Stimulated activated CD8-positive, alpha-beta memory T cell treated with anti-CD3 and anti-CD28 coated beads, Interleukin-2, amount 100 ng/mL, for 1 hour (primary cell): ENCODE results near the gene VEGFA.

Experiments used
- DNase-seq, 2 donors: peaks; one replicate each; pipeline ENCODE4 v3.0.0-alpha.2; 2020; ENCODE audit warnings: low read depth in 2 of 2

The VEGFA gene

DNA sequence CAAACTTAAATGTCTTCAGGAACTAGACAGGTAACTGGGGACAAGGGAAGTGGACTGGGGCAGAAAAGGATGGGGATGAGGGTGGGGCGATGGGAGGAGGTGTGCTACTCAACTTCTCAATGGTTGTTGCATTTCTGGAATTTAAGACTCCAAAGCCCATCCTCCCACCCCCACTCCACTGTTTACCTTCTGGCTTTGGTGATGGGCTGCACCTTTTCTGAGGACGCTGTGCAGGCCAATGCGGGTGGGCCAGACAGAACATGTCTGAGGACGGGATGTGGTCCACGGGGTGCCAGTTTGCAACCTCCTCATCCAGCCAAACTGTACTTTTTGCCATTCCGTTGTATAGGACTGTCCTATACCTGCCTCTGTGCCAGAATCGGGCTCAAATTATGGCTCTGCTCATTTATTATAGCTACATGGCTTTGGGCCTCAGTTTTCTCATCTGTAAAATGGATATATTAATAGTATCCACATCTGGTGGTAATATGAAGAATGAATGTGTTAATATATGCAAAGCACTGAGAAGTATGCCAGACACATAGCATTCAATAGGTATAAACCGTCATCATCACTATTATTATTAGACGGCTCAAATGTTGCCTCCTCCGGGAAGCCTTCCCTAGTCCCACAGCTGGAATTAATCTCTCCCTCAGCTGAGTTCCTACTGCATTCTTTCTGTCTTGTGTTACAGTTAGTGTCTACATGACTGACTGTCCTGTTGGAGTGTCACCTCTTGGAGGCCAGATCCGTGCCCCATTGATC, 31.0 kb upstream of the VEGFA start:
- no peak for DNase-seq

- DNase-seq = no peak
Measured at GRCh38 chr6:43739642-43740091, 30.3 kb upstream of the VEGFA start.

DNA sequence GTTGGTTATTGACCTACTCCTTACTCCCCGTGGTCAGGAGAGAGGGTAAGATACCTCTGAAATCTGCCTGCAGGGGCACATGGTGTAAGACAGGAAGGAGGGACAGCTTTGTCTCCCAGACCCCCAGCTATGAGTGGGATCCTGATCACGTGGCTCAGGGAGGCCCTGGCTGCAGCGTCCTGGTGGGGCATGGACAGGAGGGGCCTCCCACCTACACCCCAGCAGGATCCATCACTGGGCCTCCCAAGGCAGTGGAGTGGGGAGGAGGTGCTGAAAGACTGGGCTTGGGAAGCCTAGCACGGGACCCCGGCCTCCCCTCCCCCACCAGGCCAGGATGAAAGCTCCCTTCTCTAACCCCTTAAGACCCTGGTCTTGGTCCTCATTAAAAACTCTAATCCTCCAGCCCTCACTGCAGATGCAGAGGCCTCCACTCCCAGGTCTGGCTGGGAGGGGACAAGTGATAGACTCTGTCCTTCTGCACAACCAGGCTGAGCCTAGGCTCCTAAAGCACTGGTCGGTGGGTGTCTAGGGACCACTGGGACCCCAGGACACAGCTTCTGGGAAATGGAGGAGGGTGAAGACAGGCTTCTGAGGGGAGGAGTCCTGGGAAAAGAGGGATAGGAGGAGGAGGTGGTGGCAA, 29.6 kb upstream of the VEGFA start:
- no peak for DNase-seq

GRCh38 chr6:43740961-43741764, 28.8 kb upstream of the VEGFA start:
- no peak for DNase-seq

GRCh38 chr6:43741829-43742228, 28.2 kb upstream of the VEGFA start:
- no peak for DNase-seq

DNA sequence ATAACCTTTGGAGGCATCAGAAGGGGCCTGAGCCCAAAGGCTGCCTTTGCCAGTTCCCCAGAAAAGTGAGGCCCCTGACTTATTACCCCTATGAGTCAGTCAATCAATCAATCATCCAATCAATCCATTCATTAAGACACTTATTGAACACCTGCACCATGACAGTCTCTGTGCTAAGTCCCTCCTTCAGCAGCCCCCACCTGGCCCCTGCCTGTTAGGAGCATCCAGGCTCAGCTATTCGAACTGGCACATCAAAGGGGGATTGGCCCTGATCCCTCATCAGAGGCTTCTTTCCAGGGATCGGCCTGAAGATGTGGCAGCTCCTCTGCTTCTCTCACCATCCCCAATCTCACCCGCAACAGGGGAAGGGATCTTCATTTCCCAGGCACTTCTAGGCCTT, 27.7 kb upstream of the VEGFA start:
- DNase-seq = no peak

GRCh38 chr6:43742931-43743632, 26.9 kb upstream of the VEGFA start:
- DNase-seq = no peak

DNA sequence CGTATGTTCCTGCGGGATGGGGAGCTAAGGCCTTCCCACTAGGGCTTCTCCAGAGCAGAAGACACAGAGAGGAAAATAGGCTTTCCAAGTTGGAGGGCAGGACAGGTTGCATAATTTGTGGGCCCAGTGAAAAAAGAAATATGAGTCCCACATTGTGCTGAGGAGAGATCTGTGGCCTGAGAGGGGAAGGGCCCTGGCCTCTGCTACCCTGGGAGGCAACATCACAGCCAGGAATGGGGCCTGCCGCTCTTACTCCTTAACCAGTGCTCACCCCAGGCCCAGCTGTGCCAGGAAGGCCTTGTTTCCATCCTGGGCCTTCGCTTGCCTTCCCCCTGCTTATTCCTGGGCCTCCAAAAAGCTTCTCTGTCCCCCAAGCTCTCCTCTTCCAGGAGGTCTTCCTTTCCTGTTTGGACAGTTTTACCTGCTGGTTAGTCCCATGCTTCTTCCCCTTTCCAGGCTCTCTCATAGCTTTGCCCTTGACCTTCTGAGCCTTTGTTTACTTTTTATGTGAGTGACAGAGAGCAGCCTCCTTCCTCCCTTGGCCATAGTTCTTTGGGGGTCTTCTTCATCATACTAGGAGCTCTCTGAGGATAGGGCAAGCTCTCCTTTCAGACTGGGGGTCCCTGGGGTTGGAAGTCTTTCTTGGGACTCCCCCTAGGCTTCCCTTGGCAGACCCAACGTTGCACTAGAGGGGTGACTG, 26.2 kb upstream of the VEGFA start:
- DNase-seq = no peak

DNA sequence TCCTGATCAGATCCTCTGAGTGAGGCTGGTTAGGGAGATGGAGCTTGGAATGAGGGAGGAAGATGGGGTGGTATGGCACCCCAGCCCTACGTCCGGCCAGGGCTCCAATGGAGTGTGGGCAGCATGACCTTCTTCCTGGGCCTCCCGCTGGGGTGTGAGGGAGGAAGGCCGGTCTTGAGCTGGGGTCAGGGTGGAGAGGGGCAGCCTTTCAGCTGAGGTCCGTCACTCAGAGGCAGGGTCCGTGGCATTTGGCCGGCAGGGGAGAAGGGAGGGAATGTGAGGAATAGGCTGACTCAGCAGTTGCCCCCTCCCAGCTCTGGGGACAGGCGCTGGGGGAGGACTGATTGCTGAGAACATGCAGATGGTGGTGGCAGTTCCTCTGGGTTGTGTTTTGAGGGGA, 25.5 kb upstream of the VEGFA start:
- no peak for DNase-seq

GRCh38 chr6:43744931-43745727, 24.9 kb upstream of the VEGFA start:
- DNase-seq = no peak

DNA sequence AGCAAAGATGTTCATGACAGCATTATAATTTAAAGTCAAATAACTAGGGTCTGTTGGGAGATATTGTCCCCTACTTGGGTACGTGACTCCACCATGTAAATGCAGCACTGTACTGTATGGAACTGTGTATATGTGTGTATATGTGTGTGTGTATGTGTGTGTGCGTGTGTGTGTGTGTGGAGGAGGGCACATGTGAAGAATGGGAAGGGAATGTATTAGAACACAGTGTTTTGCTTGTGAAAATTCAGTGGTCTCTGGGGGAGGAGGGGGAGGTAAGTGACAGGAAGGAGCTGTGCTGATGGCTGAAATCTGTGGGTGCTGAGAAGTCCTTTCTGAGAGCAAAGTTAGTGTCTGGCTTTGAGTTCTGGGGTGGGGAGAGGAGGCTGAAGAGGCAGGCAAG, 23.9 kb upstream of the VEGFA start:
- DNase-seq = no peak

GRCh38 chr6:43746613-43747102, 23.4 kb upstream of the VEGFA start:
- DNase-seq = no peak

GRCh38 chr6:43747784-43748183, 22.2 kb upstream of the VEGFA start:
- DNase-seq = no peak

DNA sequence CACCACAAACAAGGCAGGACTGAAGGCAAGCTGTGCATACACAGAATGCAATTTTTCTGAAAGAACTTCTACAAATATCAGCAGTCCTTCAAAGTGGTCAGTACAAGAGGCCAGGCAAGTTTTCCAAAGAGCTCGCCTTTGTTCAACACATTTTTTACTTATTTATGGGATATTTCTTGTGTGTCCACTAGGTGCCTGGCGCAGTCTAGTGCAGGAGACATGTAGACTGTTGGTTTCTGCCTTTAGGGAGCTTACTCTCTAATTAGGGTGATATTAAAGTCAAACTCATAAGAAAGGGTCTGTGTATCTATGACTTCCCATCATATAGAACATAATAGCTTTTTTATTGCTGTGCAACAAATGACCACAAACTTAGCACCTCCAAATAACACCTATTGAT, 21.2 kb upstream of the VEGFA start:
- DNase-seq = no peak

- no peak for DNase-seq
Measured at GRCh38 chr6:43749461-43749860, 20.6 kb upstream of the VEGFA start.

GRCh38 chr6:43750622-43751021, 19.4 kb upstream of the VEGFA start:
- no peak for DNase-seq

DNA sequence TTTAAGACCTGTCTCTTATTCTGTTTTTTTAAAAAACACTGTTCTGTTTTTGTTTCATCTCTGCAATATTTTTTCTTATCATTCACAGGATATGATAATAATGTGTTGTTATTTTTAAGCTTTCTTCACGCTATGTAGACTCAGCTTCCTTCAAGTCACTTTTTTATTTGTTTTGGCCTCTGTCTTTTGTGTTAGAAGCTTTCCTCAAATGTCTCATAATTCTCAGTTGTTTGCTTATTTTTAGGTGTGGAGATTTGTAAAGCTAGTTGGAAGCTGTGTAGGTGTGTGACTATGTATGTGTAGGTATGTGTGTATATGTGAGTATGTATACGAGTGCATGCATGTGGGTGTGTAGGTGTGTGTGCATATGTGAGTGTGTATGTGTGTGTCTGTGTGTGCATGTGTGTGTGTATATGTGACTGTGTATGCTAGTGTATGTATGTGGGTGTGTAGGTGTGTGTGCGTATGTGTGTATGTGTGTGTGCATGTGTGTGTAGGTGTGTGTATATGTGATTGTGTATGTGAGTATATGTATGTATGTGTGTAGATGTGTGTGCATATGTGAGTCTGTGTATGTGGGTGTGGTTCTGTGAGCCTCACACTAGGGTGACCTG, 16.3 kb upstream of the VEGFA start:
- DNase-seq = no peak

DNA sequence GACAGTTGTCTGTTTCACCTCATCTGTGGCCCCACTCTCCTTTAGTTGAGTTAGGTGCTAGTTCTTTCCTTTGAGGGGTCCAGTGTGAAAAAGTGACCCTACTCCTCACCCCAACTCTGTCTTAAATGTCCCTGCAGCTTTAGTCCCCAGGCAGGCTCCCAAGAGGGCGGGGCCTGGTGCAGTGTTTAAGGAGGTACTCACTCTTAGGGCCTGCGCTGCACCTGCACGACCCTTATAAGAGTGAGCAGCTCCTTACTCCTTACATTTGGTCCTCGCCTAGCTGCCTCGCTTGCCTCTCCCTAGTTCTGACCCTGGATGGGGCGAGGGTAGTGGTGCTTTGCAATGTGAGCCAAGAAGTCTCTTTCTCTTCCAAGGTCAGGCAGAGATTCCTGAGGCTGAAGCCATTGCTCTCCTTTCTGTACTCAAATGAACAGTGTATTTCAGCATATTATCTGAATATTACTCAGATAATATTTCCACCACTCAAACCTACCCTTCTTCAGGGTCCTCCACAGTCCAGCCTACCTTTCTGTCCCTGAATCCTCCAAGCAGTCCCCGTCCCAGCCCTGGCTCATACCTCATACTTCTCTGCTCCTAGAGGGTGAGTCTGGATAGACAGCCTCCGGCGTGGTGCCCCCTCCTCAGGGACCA, 11.9 kb upstream of the VEGFA start:
- DNase-seq = no peak

- no peak for DNase-seq
Measured at GRCh38 chr6:43758617-43759050, 11.4 kb upstream of the VEGFA start.
